Endothelial cell of umbilical vein (primary cell): ENCODE measurements around the gene H3-3A. TPM values are rescaled to one million over a fixed set of nuclear protein-coding genes. Genes with fewer than 3 reads are reported as not detected.

Source experiments
- BruUV-seq: library from RNA; stranded (reverse); fragments of 400-500 nt; replicated peaks from 2 replicates; lab custom pipeline; 2021; lab: Mats Ljungman, UMichigan
- CTCF ChIA-PET: fragments of 300-600, 350-600 bp; sonication (Branson Sonifier 250); formaldehyde crosslinking; loops from one replicate; lab custom pipeline; 2021; ENCODE audit warnings: antibody characterized with exemption, inconsistent platforms; lab: Charles Lee
- POLR2A ChIA-PET: fragments of 300-600, 350-600 bp; sonication (Branson Sonifier 250); formaldehyde crosslinking; loops from one replicate; lab custom pipeline; 2021; ENCODE audit warnings: antibody characterized with exemption, inconsistent platforms; lab: Charles Lee
- DNase-seq: peaks from one replicate; pipeline ENCODE4 v3.0.0-alpha.2; 2011; ENCODE audit warnings: low read depth, low spot score
- FAIRE-seq: peaks from 2 replicates; lab custom pipeline; 2011; peaks lifted over from hg19 to GRCh38; lab: Jason Lieb, UNC
- H2AFZ ChIP-seq: 2 replicates; pipeline ENCODE4 v1.6.0; 2012; ENCODE audit warnings: low read depth, low read length, control low read depth, inconsistent platforms
- H3K27ac ChIP-seq: 2 replicates; pipeline ENCODE4 v1.5.1; 2011; ENCODE audit warnings: low read depth, mild to moderate bottlenecking, control low read depth, low read length, moderate library complexity; ENCODE audit not compliant: insufficient read depth
- H3K27me3 ChIP-seq, 2 experiments: 2 replicates each; pipeline versions ENCODE4 v1.6.0 to v1.6.1; 2011; ENCODE audit warnings: low read length in 2 of 2, mixed read lengths in 1 of 2; ENCODE audit not compliant: control insufficient read depth in 2 of 2, insufficient read depth in 2 of 2
- H3K36me3 ChIP-seq, 2 experiments: 2 replicates in 1 of 2; 3 replicates in 1 of 2; pipeline ENCODE4 v1.5.1; 2011; ENCODE audit warnings: low read length in 2 of 2, mild to moderate bottlenecking in 1 of 2, moderate library complexity in 1 of 2; ENCODE audit not compliant: control insufficient read depth in 2 of 2, insufficient read depth in 2 of 2; ENCODE audit errors: extremely low read depth in 1 of 2
- H3K4me1 ChIP-seq: 3 replicates; pipeline ENCODE4 v1.5.1; 2011; ENCODE audit warnings: mild to moderate bottlenecking, low read length; ENCODE audit not compliant: control insufficient read depth, insufficient read depth; ENCODE audit errors: extremely low read depth
- H3K4me2 ChIP-seq: 2 replicates; pipeline ENCODE4 v1.6.1; 2011; ENCODE audit warnings: low read length, control low read depth, mixed read lengths; ENCODE audit not compliant: insufficient read depth
- H3K4me3 ChIP-seq, 3 experiments: fragments of 200-600 bp in 1 of 3; sonication (generic), shearing (Covaris generic) in 1 of 3; replicated peaks in 1 of 3; 2 replicates each; pipeline ENCODE4 v1.5.1; 2011 to 2016; ENCODE audit warnings: control low read depth in 3 of 3, low read length in 3 of 3, mild to moderate bottlenecking in 2 of 3, inconsistent platforms in 1 of 3, low read depth in 1 of 3, moderate library complexity in 1 of 3; ENCODE audit not compliant: insufficient read depth in 1 of 3
- H3K79me2 ChIP-seq: 2 replicates; pipeline ENCODE4 v1.6.0; 2012; ENCODE audit warnings: low read length, inconsistent platforms; ENCODE audit not compliant: control insufficient read depth, insufficient read depth
- H3K9ac ChIP-seq: replicated peaks from 2 replicates; pipeline ENCODE3; 2011; ENCODE audit warnings: low read length, control low read depth; ENCODE audit not compliant: insufficient read depth; ENCODE audit errors: extremely low read depth
- H3K9me1 ChIP-seq: replicated peaks from 3 replicates; pipeline ENCODE4 v1.6.0; 2011; ENCODE audit warnings: mild to moderate bottlenecking, low read length; ENCODE audit not compliant: control insufficient read depth, insufficient read depth; ENCODE audit errors: extremely low read depth
- H3K9me3 ChIP-seq: replicated peaks from 2 replicates; pipeline ENCODE4 v1.5.1; 2012; ENCODE audit warnings: low read length, inconsistent platforms; ENCODE audit not compliant: control insufficient read depth, insufficient read depth
- H4K20me1 ChIP-seq: replicated peaks from 2 replicates; pipeline ENCODE3; 2011; ENCODE audit warnings: mild to moderate bottlenecking, low read length; ENCODE audit not compliant: control insufficient read depth, insufficient read depth; ENCODE audit errors: extremely low read depth
- GATA2 ChIP-seq: IDR thresholded peaks from 2 replicates; pipeline ENCODE4 v1.7.0; 2011; ENCODE audit warnings: low read depth, mild to moderate bottlenecking, moderate library complexity, mixed read lengths, low read length; ENCODE audit not compliant: insufficient read length, insufficient read depth
- JUN ChIP-seq: IDR thresholded peaks from 2 replicates; pipeline ENCODE4 v1.6.1; 2011; ENCODE audit warnings: borderline replicate concordance, low read depth; ENCODE audit not compliant: insufficient read length, insufficient read depth
- POLR2AphosphoS5 ChIP-seq: IDR thresholded peaks from 2 replicates; pipeline ENCODE4 v1.6.1; 2012; ENCODE audit warnings: low read depth, mild to moderate bottlenecking, control low read depth, low read length, moderate library complexity; ENCODE audit not compliant: insufficient read depth
- dilution Hi-C: fragments of 300-500 bp; cut with MboI; formaldehyde crosslinking; loops from one replicate; pipeline ENCODE4 v1.15.0; 2019; ENCODE audit warnings: low sequenced_read_pairs; ENCODE audit not compliant: extremely low pct_ligation_motif_present
- intact Hi-C: fragments of 100-400 bp; cut with micrococcal nuclease; formaldehyde crosslinking; loops from one replicate; pipeline ENCODE4 v1.10.0; 2022
- polyA plus RNA-seq, 4 experiments: library from polyadenylated mRNA; depleted of rRNA in 3 of 4; stranded (reverse) in 3 of 4; unstranded in 1 of 4; fragments of >200 nt; gene quantifications; 2 replicates each; pipeline versions ENCODE4 v1.2.1 to v1.2.3, GENCODE V29; 2011 to 2012; ENCODE audit warnings: missing spikeins in 1 of 4
- total RNA-seq: library from RNA; stranded (reverse); gene quantifications from 2 replicates; pipeline ENCODE4 v1.2.3, GENCODE V29; 2021

The H3-3A gene
- total and polyA plus RNA-seq, 2 donors (not counting 3 experiments of a cell fraction or from before 2014, with no cell fraction given) = 426 to 477 TPM

DNA sequence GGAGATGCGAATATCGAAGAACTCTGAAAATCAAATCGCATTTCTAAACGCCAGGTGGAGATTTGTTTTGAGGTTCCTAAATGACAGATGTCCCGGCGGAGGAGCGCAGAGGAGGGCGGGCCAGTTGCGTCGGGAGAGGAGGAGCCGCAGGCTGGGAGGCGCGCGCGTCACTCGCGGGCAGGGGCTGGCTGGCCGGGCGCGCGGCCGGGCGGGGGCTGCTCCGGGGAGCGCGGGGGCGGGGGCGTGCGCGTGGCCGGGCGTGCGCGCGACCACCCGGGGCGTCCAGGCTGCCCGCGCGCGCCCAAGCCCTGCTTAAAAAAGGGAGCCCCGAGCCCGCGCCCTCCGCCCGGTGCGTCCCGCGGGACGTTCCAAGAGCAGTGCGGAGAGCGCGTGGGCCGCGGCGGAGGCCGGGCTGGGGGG, 47.3 kb downstream of the H3-3A start:
- DNase-seq = peak; percentile 72
- FAIRE-seq = peak; percentile 76
- peak overlapping the region; percentile 98 for H2AFZ ChIP-seq
- ChIA-PET POLR2A (interaction anchor here (0.6 to 1.9 kb wide), 3 partner anchors 47 to 670 kb away, joined by 3 to 6 read pairs (median 4); partner anchors contain the start of gene H3-3A), CTCF (interaction anchor here (0.7 to 6.4 kb wide), 10 partner anchors 10 to 47 kb away, joined by 3 to 55 read pairs (median 6); partner anchors contain the start of gene H3-3A)
- peak overlapping the region; percentile 81 for H3K4me2 ChIP-seq
- H3K9me3 ChIP-seq = no peaks in the 10 kb centered on the region
- H3K79me2 ChIP-seq = no peaks in the 10 kb centered on the region
- H3K4me3 ChIP-seq = peak overlapping the region; percentile 60 to 68 (median 63)
- intact Hi-C loops = loop anchor here (1.0 kb wide), 3 partner anchors 10 to 48 kb away; partner anchors contain the start of gene H3-3A
- no peaks in the 10 kb centered on the region for H3K36me3 ChIP-seq
- H3K9ac ChIP-seq = peak overlapping the region; percentile 68
- H3K27me3 ChIP-seq = no peaks in the 10 kb centered on the region
- peaks cover 13% of the 10 kb centered on the region for H3K4me1 ChIP-seq
- TF ChIP-seq POLR2AphosphoS5 = peak; percentile 58
- TF ChIP-seq JUN = no peak
- no peaks in the 10 kb centered on the region for H3K9me1 ChIP-seq
- dilution Hi-C loops = no loop called here
- H3K27ac ChIP-seq = peak overlapping the region; percentile 61
- BruUV-seq = no TSS peak
- no peaks in the 10 kb centered on the region for H4K20me1 ChIP-seq

DNA sequence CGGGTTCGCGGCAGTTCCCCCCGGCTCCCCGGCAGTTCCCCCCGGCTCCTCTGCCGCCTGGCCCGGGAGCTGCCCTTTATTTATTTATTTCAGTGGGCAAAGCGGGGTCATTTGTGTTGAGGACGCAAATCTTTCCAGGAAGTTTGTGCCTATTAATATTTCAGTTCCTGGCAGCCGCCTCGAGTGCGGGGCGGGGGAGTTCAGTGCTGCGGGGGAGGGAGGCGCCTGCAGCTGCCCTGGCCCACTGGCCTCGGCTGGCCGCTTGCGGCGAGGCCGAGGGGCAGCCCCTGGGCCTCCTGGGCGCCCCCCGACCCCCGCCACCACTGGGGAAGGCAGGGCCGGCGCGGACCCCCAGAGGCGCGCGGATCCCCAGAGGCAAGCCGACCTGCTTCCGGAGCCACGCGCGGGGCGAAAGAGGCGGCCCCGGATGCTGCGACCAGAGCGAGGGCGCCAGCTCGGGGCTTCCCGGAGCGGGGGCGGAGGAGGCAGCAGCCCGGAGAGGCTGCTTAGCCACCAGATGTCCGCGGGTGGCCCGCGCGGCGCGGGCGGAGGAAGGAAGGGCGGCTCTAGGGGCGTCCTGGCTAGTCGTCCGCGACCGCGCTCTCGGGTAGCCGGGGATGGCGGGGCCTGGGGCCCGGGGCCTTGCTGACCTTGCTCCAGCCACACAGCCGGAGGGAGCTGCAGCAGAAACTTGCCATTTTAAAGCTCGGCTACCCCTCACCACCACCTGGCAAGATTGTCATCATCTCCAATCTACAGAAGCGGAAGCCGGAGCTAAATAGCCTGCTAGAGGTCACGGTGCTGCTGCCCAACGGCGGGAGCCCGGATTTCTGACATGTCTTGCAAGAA, 48.0 kb downstream of the H3-3A start:
- H3K9ac ChIP-seq = peak overlapping the region; percentile 68
- H2AFZ ChIP-seq = peak overlapping the region; percentile 64
- peaks cover 13% of the 10 kb centered on the region for H3K4me1 ChIP-seq
- dilution Hi-C loops = no loop called here
- TF ChIP-seq GATA2 (no peak), POLR2AphosphoS5 (peak; percentile 19)
- no TSS peak for BruUV-seq
- ChIA-PET CTCF (interaction anchor here (0.7 to 6.4 kb wide), 10 partner anchors 9 to 47 kb away, joined by 3 to 55 read pairs (median 6); partner anchors contain the start of gene H3-3A), POLR2A (interaction anchor here (0.5 to 1.9 kb wide), 3 partner anchors 16 to 594 kb away, joined by 4 to 6 read pairs (median 4); partner anchors contain the start of gene H3-3A)
- H3K9me3 ChIP-seq = no peaks in the 10 kb centered on the region
- H3K9me1 ChIP-seq = no peaks in the 10 kb centered on the region
- peak overlapping the region; percentile 60 to 68 (median 63) for H3K4me3 ChIP-seq
- peak overlapping the region; percentile 61 for H3K27ac ChIP-seq
- no peaks in the 10 kb centered on the region for H3K36me3 ChIP-seq
- intact Hi-C loops = loop anchor here (1.0 kb wide), 2 partner anchors 11 to 48 kb away; partner anchors contain the start of gene H3-3A
- H3K4me2 ChIP-seq = peak overlapping the region; percentile 81
- DNase-seq (peak; percentile 69), FAIRE-seq (peak; percentile 74)
- no peaks in the 10 kb centered on the region for H4K20me1 ChIP-seq
- no peaks in the 10 kb centered on the region for H3K79me2 ChIP-seq
- H3K27me3 ChIP-seq = no peaks in the 10 kb centered on the region
